SK-N-SH treated with all-trans-retinoic acid at 6 μM for 48 hours (cell line): ENCODE measurements around the gene CBX7.

Source experiments
- GLIS3 ChIP-seq: fragments of 250-450 bp; sonication (Bioruptor Pico); IDR thresholded peaks from 2 replicates; pipeline ENCODE4 v1.5.0; 2020; ENCODE audit warnings: mild to moderate bottlenecking, moderate library complexity
- ISL1 ChIP-seq: fragments of 250-450 bp; sonication (Bioruptor Pico); IDR thresholded peaks from 2 replicates; pipeline ENCODE4 v2.1.2; 2022; ENCODE audit warnings: mild to moderate bottlenecking, moderate library complexity
- RARB ChIP-seq: fragments of 250-450 bp; sonication (Bioruptor Pico); IDR thresholded peaks from 2 replicates; pipeline ENCODE4 v1.8.0; 2021; ENCODE audit warnings: mild to moderate bottlenecking, moderate library complexity
- ZFP30 ChIP-seq: fragments of 450-650 bp; formaldehyde crosslinking; IDR thresholded peaks from 2 replicates; pipeline ENCODE4 v1.5.0; 2022; ENCODE audit warnings: mild to moderate bottlenecking, moderate library complexity
- ZNF565 ChIP-seq: fragments of 450-650 bp; formaldehyde crosslinking; conservative IDR thresholded peaks from 2 replicates; pipeline ENCODE4 v1.5.0; 2020; ENCODE audit warnings: low read depth, mild to moderate bottlenecking, moderate library complexity
- ZNF70 ChIP-seq: fragments of 450-650 bp; formaldehyde crosslinking; IDR thresholded peaks from 2 replicates; pipeline ENCODE4 v1.5.0; 2020; ENCODE audit warnings: mild to moderate bottlenecking, moderate library complexity
- TF ChIP-seq, protein P1 (sequence below): fragments of 250-450 bp; sonication (Bioruptor Pico); IDR thresholded peaks from 2 replicates; pipeline ENCODE4 v1.8.0; 2020; ENCODE audit warnings: mild to moderate bottlenecking, moderate library complexity, borderline replicate concordance
- TF ChIP-seq, protein P2 (sequence below): fragments of 250-450 bp; sonication (Bioruptor Pico); IDR thresholded peaks from 2 replicates; pipeline ENCODE4 v1.5.1; 2020; ENCODE audit warnings: low read depth, mild to moderate bottlenecking, moderate library complexity

DNA sequence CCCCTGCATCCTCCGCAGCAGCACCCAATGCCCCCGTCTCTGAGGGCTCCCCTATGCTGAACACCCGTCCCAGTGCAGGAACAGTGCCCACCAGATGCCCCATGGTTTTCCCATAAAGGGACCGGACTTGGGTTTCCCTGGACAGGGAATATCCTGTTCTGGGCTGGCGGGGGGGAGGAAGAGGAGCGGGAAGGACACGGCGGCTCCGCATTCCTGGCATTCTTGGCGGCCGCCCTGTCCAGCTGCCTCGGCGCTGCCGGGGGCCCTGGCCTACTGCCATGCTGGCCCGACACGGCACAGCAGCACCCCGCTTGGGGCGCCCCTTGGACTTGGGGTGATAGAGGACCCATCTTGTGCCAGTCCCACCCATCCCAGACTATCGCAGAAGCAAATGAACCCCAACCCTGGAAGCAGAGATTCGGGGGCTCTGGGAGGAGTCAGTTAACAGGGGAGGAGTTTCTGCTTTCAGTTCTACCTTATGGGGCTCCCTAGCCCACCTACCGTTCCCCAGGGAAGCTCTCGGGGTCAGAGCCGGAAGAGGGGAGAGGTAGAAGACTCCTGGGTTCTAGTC is 23.7 kb upstream of the CBX7 start:
- TF ChIP-seq, protein P1, sequence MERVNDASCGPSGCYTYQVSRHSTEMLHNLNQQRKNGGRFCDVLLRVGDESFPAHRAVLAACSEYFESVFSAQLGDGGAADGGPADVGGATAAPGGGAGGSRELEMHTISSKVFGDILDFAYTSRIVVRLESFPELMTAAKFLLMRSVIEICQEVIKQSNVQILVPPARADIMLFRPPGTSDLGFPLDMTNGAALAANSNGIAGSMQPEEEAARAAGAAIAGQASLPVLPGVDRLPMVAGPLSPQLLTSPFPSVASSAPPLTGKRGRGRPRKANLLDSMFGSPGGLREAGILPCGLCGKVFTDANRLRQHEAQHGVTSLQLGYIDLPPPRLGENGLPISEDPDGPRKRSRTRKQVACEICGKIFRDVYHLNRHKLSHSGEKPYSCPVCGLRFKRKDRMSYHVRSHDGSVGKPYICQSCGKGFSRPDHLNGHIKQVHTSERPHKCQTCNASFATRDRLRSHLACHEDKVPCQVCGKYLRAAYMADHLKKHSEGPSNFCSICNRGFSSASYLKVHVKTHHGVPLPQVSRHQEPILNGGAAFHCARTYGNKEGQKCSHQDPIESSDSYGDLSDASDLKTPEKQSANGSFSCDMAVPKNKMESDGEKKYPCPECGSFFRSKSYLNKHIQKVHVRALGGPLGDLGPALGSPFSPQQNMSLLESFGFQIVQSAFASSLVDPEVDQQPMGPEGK: no peak
- TF ChIP-seq ZFP30 (CRISPR knock-in tag) (no peak), ZNF565 (CRISPR knock-in tag) (no peak), ZNF70 (CRISPR knock-in tag) (no peak), GLIS3 (CRISPR knock-in tag) (no peak), RARB (CRISPR knock-in tag) (no peak), ISL1 (CRISPR knock-in tag) (no peak; the same call in 1 of the 2 replicates)
- TF ChIP-seq, protein P2, sequence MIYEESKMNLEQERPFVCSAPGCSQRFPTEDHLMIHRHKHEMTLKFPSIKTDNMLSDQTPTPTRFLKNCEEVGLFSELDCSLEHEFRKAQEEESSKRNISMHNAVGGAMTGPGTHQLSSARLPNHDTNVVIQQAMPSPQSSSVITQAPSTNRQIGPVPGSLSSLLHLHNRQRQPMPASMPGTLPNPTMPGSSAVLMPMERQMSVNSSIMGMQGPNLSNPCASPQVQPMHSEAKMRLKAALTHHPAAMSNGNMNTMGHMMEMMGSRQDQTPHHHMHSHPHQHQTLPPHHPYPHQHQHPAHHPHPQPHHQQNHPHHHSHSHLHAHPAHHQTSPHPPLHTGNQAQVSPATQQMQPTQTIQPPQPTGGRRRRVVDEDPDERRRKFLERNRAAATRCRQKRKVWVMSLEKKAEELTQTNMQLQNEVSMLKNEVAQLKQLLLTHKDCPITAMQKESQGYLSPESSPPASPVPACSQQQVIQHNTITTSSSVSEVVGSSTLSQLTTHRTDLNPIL (CRISPR knock-in tag): no peak
